SH-SY5Y (cell line): ENCODE results near the gene SH3BP2.
A peak's percentile ranks its signal among the peaks of the same experiment; 100 is the strongest.

ENCODE experiments used
- GATA2 ChIP-seq: IDR thresholded peaks from 2 replicates; pipeline ENCODE4 v1.6.1; 2011; ENCODE audit warnings: mild to moderate bottlenecking, low read depth, low read length
- GATA3 ChIP-seq: IDR thresholded peaks from 2 replicates; pipeline ENCODE4 v1.6.1; 2011; ENCODE audit warnings: low read depth, mild to moderate bottlenecking, low read length, moderate library complexity

The SH3BP2 gene

DNA sequence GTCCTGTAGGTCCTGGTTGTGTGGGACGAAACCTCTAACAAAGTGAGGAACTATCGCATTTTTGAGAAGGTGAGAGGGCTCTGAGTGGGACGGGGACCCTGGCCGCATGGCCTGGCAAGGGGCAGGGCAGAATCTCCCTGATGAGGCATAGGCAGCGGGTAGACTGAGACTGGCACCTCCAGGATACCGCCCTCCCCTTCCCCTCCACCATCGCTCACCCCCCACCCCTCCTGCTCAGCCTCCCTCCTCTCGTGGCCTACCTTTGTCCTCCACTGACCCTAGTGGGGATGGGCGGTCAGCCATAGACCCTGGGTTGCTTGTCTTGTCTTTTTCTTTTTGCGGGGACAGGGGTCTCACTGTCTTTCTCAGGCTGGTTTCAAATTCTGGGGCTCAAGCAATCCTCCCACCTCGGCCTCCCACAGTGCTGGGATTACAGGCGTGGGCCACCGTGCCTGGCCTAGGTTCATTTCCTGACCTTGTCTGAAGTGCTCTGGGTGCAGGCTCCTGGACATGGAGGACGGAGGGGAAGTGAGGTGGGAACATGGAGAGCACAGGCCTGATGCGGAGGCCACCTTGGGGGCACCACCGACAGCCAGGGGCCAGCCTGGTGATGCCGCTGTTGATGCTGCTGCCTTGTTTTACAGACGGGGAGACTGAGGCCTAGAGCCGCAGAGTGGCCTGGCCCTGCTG, 40.2 kb downstream of the SH3BP2 start:
- TF ChIP-seq GATA2: no peak
- no peak for TF ChIP-seq GATA3

DNA sequence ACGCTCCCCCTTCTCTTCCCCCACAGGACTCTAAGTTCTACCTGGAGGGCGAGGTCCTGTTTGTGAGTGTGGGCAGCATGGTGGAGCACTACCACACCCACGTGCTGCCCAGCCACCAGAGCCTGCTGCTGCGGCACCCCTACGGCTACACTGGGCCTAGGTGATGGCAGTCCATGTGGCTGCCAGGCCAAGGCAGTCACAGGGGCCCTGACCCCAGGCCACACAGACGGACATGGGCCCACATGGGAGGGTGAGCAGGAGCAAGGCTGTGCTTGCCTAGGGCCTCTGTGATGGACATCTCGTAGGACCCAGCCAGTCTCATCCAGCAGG, 40.8 kb downstream of the SH3BP2 start:
- TF ChIP-seq GATA2 (no peak), GATA3 (no peak)

DNA sequence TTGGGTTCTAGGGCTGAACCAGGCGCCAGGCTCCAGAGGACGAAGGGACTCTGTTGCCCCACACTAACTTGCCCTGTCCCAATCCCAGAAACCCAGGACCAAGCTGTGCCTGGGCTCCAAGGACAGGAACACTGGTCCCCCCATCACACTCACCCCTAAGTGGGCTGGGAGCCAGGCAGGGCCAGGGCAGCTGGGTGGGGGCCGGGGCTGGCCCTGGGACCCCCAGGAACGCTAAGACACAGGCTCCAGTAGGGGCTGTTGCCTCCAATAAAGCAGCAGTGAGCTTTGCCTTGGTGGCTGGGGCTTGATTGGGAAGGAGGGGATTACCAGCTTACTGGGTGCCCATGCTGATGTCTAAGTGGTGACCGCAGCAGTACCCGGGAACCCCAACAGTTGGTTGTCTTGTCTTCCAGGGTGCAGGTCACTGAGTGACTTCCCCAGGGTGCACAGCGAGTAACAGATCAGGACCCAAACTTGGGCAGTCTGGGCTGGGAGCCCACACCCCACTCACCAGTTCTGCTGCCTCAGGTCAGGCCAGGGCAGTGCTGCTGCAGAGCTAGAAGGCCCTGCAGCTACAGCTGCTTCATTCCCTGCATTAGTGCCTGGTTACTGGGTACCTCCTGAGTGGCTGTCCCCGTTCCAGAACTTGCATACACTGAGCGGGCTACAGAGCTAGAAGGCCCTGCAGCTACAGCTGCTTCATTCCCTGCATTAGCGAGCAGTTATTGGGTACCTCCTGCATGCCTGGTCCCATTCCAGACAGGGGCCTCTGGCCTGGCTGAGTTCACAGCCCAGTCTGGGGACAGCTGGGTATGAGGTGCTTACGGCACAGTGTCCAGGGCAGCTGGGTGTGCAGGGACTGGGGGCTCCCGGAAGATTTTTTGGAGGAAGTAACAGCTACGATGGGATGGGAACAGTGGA, 41.4 kb downstream of the SH3BP2 start:
- TF ChIP-seq GATA3: no peak
- no peak for TF ChIP-seq GATA2

DNA sequence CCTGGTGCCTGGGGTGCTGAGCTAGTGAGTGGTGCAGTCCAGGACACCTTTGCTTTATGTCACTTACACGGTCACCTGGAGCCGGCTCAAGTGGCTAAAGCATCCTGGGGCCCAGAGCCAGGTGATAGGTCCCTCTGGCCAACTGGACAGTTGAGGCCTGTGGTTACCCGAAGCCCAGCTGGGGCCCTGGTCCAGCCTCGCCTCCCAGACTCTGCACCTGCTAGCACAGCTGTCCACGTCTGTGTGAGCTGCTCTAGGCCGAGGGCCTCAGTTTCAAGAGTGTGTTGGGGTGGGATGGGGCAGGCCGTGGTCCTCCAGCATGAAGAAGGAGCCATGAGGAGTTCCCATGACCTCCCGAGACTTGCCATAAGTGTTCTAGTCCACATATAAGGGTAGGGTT, 43.1 kb downstream of the SH3BP2 start:
- no peak for TF ChIP-seq GATA2
- TF ChIP-seq GATA3: no peak

DNA sequence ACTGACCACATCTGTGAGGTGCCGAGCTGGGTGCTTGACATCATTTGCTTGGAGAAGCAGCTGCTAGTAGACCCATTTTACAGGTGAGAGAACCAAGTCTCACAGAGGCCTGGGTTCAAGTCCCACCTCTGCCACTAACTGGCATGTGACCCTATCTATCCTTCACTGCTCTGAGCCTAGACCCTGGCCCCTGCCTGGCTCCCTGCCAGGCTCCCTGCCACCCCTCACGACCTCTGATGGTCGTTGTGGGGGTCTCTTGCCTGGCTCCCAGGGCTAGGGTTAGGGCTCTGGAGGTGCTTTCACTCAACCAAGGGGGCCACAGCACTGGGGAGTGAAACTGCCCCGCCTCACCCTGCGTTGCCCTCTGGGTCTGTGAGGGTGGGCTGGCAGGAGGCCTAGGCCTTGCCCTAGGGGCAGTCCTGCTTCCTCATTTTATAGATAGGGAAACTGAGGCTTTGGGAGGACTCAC, 43.5 kb downstream of the SH3BP2 start:
- TF ChIP-seq GATA2 (no peak), GATA3 (no peak)

DNA sequence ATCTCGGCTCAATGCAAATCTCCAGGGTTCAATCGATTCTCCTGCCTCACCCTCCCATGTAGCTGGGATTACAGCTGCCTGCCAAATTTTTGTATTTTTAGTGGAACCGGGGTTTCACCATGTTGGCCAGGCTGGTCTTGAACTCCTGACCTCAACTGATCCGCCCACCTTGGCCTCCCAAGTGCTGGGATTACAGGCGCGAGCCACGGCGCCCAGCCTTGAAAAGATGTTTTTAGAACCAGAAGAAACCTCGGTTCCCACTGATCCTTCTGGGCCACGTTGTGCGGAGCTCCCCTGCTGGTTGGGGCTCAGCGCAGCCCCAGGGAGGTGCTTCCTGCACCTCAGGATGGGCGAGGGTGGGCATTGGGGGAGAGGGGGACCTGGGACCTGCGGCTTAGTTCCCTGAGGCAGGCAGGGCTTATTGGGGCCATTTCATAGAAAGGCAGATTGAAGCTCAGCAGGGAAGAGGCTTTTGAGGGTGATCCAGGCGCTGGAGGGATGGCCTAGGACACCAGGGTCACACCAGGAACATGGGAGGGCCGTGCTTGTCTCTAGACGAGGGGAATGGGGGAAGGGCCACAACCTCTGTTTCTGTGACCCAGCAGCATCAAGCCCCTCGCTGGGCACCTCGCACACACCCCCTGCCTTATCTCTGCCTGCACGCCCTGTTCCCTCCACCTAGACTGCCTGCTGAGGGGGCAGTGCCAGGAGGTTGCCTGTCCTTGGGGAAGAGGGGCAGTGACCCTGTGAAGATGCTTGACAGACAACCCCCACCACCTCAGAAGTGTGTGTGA, 44.4 kb downstream of the SH3BP2 start:
- TF ChIP-seq GATA2: no peak

DNA sequence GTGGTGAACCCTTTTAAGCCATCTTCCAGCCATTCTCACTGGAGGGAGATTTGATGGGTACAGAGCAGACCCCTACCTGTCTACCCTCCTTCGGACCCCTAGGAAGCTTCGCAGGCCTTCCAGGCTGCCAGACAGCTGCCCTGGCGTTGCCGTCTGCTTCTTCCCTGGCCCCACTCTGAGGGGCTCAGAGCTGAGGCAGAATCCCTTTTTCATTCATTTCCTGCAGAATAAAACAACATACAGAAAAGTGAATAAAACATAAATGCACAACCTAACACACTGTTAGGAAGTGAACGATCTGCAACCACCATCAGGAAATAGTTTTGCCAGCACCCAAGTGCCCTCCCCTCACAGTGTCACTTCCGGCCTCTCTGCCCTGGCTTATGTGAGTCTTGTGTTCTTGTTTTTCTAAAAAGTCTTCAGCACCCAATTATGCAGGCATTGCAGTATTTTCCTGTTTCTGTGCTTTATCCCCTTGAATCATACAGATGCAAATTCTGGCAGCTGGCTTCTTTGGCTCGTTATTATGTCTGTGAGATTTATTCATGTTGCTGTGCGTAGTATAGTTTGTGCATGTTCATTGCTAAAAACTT, 45.1 kb downstream of the SH3BP2 start:
- TF ChIP-seq GATA3: no peak
- no peak for TF ChIP-seq GATA2

DNA sequence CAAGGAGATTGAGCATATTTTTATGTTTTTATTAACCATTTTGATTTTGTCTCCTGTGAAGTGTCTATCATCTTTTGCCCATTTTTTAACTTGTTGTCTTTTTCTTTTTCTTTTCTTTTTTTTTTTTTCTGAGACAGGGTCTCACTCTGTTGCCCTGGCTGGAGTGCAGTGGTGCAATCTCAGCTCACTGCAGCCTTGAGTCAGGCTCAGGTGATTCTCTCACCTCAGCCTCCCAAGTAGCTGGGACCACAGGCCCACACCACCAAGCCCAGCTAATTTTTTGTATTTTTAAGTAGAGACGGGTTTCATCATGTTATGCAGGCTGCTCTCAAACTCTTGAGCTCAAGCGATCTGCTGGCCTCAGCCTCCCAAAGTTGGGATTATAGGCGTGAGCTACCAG, 46.2 kb downstream of the SH3BP2 start:
- TF ChIP-seq GATA2 (no peak), GATA3 (no peak)

DNA sequence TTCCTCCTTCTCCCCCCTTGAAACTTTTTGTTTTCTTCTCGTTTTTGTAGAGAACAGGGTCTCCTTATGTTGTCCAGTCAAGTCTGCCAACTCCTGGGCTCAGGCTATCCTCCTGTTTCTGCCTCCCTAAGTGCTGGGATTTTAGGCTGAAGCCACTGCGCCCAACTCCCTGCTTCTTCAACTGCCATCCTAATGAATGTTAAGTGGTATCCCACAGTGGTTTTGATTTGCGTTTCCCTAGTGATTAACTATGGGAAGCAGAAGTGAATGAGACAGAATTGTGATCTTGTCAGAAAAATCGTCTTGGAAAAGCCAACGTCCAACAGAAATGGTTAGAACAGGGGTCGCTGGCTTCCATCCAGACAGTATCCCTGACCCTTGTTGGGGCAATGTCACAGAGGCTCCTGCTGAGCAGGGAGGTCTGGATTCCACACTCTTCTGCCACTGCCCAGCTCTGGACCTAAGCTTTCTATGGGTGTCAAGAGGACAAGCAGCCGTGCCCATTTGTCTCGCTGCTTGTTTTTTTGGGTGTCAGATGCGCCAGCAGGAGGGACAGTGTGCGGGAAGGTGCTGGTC, 49.9 kb downstream of the SH3BP2 start:
- TF ChIP-seq GATA3 (no peak), GATA2 (no peak)

DNA sequence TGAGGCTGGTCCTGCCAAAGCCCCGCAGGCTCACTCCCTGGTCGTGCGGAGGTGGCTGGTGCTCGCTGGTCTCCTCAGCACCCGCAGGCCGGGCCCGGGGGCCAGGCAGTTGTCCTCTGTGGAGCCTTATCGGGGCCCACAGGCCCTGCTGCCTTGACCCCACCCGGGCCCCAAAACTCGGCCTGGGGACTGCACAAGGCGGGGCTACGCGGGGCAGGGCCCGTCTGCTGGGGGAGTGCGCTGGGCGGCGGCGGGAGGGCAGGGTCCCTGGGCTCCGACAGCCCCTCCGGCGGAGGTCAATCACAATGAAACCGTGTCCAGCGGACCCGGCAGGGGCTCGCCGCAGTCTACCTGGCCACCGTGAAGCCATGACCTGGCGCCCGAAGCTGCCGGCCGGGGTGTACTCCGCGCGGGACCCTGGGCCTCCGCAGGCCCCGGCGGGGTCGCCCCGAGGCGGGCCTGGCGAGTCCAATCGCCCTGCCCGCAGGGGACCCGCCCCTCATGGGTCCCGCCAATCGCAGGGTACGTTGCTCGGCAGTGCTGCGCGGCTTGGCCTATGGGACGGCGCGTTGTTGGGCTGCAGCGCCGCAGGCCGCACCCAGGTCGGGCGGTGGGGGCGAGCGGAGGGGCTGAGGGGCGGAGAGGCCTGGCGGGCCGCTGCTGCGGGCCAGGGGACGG, 50.5 kb downstream of the SH3BP2 start, which contains the start of gene ADD1:
Gene ADD1, plus strand, starts transcription at position 582 of the 678 bp plus-strand sequence. CDS start 32,072 bp downstream, outside the sequence.
- TF ChIP-seq GATA3: no peak
- 0 out of 2 replicates have a peak, but pooled peaks have one; percentile 5 for TF ChIP-seq GATA2

DNA sequence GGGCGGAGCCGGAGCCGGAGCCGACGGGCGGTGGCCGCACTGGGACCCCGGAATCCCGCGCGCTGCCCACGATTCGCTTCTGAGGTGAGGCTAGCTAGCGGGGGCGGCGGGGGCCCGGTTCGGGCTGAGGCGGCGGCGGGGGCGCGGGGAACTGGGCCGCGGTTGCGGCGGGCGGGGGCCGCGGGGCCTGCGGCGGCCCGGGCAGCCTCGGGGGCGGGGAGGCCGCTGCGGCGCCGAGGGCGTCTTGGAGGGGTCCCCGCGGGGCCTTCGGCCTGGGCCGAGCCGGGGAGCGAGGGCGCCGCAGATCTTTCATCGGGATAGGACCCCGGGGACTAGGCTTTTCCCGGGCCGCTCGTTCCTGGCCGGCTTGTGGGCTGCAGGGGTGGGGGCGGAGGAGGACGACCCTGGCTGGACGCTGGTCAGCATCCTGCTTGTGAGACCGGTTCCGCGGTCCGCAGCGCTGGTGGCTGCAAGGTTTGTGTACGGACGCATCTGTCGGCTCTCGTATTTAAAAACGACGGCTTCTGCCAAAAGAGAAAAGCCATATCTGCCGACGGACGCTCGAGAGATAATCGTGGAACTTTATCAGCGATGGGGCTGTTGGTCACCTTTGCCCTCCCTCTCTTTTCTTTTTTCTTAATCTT, 51.2 kb downstream of the SH3BP2 start:
- TF ChIP-seq GATA2 (no peak), GATA3 (no peak)

DNA sequence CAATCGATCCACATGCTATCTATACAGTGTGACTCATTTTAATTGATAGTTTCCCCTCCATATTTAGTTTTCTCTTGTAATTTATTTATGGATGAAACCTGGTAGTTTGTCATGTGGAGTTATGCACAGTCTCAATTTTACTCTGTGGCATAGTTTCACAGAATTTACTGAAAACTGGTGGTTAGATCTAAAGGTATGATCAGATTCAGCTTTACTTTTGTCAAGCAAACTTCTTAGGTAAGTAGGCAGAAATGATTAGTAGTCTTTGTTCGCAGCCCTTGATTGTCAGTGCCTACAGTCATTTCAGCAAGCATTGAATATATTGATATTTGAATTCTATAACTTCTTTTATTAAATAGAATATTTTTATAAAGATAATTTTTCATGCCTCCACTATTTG, 53.3 kb downstream of the SH3BP2 start:
- TF ChIP-seq GATA3 (no peak), GATA2 (no peak)

DNA sequence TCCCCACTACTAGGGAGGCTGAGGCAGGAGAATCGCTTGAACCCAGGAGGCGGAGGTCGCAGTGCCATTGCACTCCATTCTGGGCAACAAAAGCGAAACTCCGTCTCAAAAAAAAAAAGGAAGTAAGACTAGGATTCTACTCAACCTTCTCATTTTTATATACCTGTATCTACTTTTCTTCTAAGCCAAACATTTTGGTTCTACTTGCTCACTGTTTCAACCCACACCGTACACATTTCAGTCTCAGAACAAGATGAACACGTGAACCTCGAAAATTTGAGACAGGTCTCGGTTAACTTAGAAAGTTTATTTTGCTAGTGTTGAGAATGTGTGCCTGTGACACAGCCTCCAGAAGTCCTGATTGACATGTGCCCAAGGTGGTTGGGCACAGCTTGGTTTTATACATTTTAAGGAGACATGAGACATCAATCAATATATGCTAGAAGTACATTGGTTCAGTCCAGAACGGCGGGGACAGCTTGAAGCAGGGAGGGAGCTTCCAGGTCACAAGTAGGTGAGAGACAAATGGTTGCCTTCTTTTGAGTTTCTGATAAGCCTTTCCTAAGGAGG, 54.5 kb downstream of the SH3BP2 start:
- TF ChIP-seq GATA3 (no peak), GATA2 (no peak)
